Left hindlimb (tissue), 1 donor: ENCODE results near the gene CEP295NL.
"Not testable (repeated sequence)": the region's sequence is repeated elsewhere in the genome, so short reads cannot be mapped to it uniquely, and the experiment has no call there.

ENCODE experiments used
- DNase-seq: peaks from one replicate; pipeline ENCODE4 v3.0.0-alpha.2; 2018

CEP295NL gene

GRCh38 chr17:78904371-78904770 is 1.4 kb upstream of the CEP295NL start:
- DNase-seq, result no peak

DNA sequence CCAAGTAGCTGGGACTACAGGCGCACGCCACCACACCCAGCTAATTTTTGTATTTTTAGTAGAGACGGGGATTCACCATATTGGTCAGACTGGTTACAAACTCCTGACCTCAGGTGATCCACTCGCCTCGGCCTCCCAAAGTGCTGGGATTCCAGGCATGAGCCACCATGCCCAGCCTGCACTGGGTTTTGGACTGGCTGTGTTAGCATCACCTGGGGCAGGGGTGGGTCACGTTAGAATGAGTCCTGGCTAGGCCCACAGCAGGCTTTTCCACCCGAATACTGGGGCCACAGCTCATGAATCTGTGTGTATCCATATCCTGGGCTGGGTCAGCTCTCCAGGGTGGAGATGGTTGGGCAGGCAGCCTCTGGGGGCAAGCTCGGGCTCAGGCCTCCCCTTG is 770 bp downstream of the CEP295NL start:
- not testable (repeated sequence) for DNase-seq

DNA sequence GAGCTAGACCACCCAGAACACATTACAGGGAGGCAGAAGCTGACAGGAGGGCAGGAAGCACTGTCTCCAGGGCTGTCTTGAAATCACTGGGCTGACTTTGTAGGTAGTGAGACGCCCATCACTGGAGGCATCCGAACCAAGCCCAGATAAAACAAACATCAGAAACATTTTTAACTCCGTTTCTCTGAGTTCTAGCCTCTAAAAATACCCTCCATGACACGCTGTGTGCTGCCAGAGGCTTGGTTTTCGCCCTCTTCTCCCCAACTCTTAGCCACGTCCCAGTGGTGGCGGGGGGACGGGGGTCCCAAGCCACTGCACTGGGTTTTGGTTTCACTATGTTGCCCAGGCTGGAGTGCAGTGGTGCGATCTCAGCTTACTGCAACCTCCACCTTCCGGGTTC is 1.2 kb downstream of the CEP295NL start:
- no peak for DNase-seq

GRCh38 chr17:78900816-78901215 is 2.2 kb downstream of the CEP295NL start:
- DNase-seq, result no peak

GRCh38 chr17:78899361-78900260 is 3.4 kb downstream of the CEP295NL start:
- DNase-seq, result no peak

GRCh38 chr17:78898947-78899346 is 4.1 kb downstream of the CEP295NL start:
- DNase-seq, result no peak

GRCh38 chr17:78898075-78898836 is 4.7 kb downstream of the CEP295NL start:
- no peak for DNase-seq

GRCh38 chr17:78897664-78898047 is 5.3 kb downstream of the CEP295NL start:
- no peak for DNase-seq

GRCh38 chr17:78896834-78897663 is 6.0 kb downstream of the CEP295NL start:
- DNase-seq, result no peak

DNA sequence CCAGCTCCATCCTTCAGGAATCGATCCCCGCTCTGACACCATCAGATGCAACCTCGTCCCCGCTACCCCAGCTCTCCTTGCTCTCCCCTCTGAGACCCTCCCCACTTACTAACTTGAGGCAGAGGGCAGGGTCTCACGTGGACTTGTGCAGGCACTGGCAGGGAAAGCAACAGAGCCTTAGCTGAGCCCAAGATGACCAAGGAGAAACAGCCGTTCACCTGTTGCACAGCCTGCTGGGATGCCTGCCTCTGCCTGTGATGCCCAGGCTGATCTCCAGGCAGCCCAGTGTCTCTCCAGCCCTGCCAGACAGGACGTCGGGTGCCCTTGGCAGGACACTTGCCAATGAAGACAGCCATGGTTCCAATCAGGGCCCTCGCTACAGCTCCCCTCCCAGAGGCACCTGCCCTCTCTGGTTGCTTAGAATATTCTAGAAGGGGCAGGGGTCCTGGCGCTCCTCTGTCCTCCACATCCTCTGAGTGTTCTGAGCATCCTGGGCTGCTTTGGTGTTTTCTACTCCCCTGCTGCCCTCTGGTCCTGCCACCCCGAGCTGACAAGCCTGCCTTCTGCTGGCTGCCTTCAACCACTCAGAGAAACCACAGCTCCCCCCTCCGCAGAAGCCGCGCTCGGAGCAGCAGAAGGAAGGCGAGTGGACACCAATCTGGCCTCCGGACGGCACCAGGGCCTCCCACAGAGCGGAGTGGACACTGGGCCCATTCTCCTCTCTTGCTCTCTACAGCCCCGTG is 6.7 kb downstream of the CEP295NL start:
- DNase-seq, result no peak

GRCh38 chr17:78895322-78895721 is 7.7 kb downstream of the CEP295NL start:
- no peak for DNase-seq

GRCh38 chr17:78893684-78894083 is 9.3 kb downstream of the CEP295NL start:
- no peak for DNase-seq

DNA sequence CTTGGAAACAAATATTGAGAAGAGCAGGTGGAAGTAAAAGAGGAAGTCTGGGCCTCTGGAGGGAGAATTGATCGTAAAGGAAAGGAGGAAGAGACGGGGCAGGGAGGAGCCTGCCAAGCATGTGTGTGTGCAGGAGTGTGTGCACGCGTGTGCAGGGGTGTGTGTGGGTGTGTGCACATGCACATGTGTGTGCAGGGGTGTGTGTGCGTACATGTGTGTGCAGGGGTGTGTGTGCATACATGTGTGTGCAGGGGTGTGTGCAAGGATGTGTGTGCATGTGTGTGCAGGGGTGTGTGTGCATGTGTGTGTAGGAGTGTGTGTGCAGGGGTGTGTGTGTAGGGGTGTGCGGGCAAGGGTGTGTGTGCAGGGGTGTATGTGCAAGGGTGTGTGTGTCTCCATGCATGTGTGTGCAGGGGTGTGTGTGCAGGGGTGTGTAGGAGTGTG is 10.0 kb downstream of the CEP295NL start:
- no peak for DNase-seq

GRCh38 chr17:78892520-78892919 is 10.5 kb downstream of the CEP295NL start:
- no peak for DNase-seq

- DNase-seq, result no peak
Observed at GRCh38 chr17:78892062-78892456, 10.9 kb downstream of the CEP295NL start.

GRCh38 chr17:78891406-78892061 is 11.5 kb downstream of the CEP295NL start:
- no peak for DNase-seq

GRCh38 chr17:78890498-78890897 is 12.5 kb downstream of the CEP295NL start:
- DNase-seq, result no peak

GRCh38 chr17:78890096-78890495 is 12.9 kb downstream of the CEP295NL start:
- not testable (repeated sequence) for DNase-seq

DNA sequence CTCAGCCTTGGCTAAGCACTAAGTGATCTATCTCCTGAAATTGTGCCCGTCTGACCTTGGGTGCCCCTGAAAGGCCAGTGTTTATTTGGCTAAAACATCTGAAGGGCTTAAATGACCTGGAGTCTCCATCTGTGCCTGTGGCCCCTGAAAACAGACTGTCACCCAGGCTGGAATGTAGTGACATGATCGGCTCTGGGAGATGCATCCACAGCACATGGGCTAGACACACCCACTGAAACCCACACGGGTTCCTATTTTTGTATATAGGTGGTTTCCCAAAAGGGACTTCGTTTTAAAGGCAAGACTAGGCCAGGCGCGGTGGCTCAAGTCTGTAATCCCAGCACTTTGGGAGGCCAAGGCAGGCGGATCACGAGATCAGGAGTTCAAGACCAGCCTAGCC is 13.5 kb downstream of the CEP295NL start:
- no peak for DNase-seq

GRCh38 chr17:78888941-78889518 is 14.0 kb downstream of the CEP295NL start:
- DNase-seq, result no peak

- DNase-seq, result no peak
Observed at GRCh38 chr17:78886954-78887353, 16.0 kb downstream of the CEP295NL start.
